Heart right ventricle (tissue), 16 donors: ENCODE data around the gene HOXA13. TPM values are rescaled to one million over a fixed set of nuclear protein-coding genes. Genes with fewer than 3 reads are reported as not detected.

ENCODE experiments used
- ATAC-seq, 8 donors: fragments of 200-7000 bp; cut with Tn5 transposase; one replicate each; pipeline ENCODE4 v1.9.1; 2020; ENCODE audit warnings: mild to moderate bottlenecking in 8 of 8, moderate library complexity in 8 of 8, moderate number of reproducible peaks in 1 of 8
- DNase-seq, 2 donors: peaks; one replicate each; pipeline ENCODE4 v3.0.0-alpha.2; 2020
- H3K27ac ChIP-seq, 10 donors: fragments of 200-600 bp; sonication (generic) in 2 of 10; one replicate each; pipeline versions ENCODE4 v1.5.0 to v1.8.0; 2020 to 2022; ENCODE audit warnings: mild to moderate bottlenecking in 3 of 10
- H3K27me3 ChIP-seq, 7 donors: fragments of 200-600 bp; one replicate each; pipeline ENCODE4 v1.8.0; 2021 to 2022; ENCODE audit warnings: mild to moderate bottlenecking in 2 of 7
- H3K36me3 ChIP-seq, 9 donors: fragments of 200-600 bp; sonication (generic) in 1 of 9; one replicate each; pipeline versions ENCODE4 v1.5.0 to v1.8.0; 2020 to 2022; ENCODE audit warnings: mild to moderate bottlenecking in 2 of 9
- H3K4me1 ChIP-seq, 9 donors: fragments of 200-600 bp; sonication (generic) in 1 of 9; one replicate each; pipeline versions ENCODE4 v1.5.0 to v1.8.0; 2020 to 2022; ENCODE audit warnings: mild to moderate bottlenecking in 4 of 9
- H3K4me3 ChIP-seq, 10 donors: fragments of 200-600 bp; sonication (generic) in 2 of 10; one replicate each; pipeline versions ENCODE4 v1.5.0 to v1.8.0; 2020 to 2022; ENCODE audit warnings: mild to moderate bottlenecking in 7 of 10, moderate library complexity in 2 of 10
- H3K9me3 ChIP-seq, 11 donors: fragments of 200-600 bp in 10 of 11; sonication (generic) in 2 of 11; one replicate each; pipeline versions ENCODE4 v1.5.0 to v1.8.0; 2013 to 2022; ENCODE audit warnings: mild to moderate bottlenecking in 2 of 11, control low read depth in 1 of 11, moderate library complexity in 1 of 11
- CTCF ChIP-seq, 9 donors: fragments of 200-600 bp; sonication (generic) in 2 of 9; IDR thresholded peaks; one replicate each; pipeline versions ENCODE4 v1.5.0 to v1.8.0; 2021 to 2022; ENCODE audit warnings: antibody characterized with exemption in 9 of 9, mild to moderate bottlenecking in 5 of 9, moderate library complexity in 1 of 9
- WGBS, 2 donors: extraction: QIAGEN DNeasy Blood & Tissue Kit; methylation state at CpG; one replicate each; pipeline ENCODE4 v1.1.7; 2013; ENCODE audit warnings: inconsistent platforms in 1 of 2; 5-methylcytosine and 5-hydroxymethylcytosine counted together
- intact Hi-C, 10 donors: fragments of 100-400 bp; cut with DNase I; formaldehyde crosslinking; loops; one replicate each; pipeline versions ENCODE4 v1.11.1 to v1.14.2; 2022
- polyA plus RNA-seq, 2 donors: library from polyadenylated mRNA; stranded (reverse); fragments of 200-250 nt; gene quantifications; one replicate each; pipeline ENCODE4 v1.2.3, GENCODE V29; 2013
- total RNA-seq, 10 donors: library from RNA; stranded (reverse); fragmentation: NEBNext Ultra II Directional in 3 of 10; extraction: Animal tissue kit (Norgen Biotek cat#: 25700) in 3 of 10; gene quantifications; one replicate each; pipeline versions ENCODE4 v1.2.1 to v1.2.4, GENCODE V29; 2021 to 2023
- donor health status: Arrhythmogenic right ventricular cardiomyopathy.
- donor health status: ischemic (EF 13 %, LVEDD 7.1; RV severe dilation, severe dysfunction).
- donor health status: healthy with polysubstance abuse.
- donor health status: DM: no; HTN: yes; CAD: no.
- donor health status: DM: no; HTN: no; CAD: no.
- donor health status: ischemic (EF 25% LVEDD 6.9; RV normal size, moderate dysfunction).
- donor health status: ischemic (EF 25% LVEDD 5.7; RV mildly dilated, moderate dysfunction).
- donor health status: healthy.
- donor health status: DM: yes; HTN: yes; CAD: no.
- donor health status: Ischemic cardiomyopathy.
- donor health status: ischemic (EF 35%, LVEDD 5.7; RV mildly dilated, moderate dysfunction).
- donor health status: nonischemic (EF 11% LVEDD 7.7; RV severe dilation, severe dysfunction).
- donor health status: DM: yes; HTN: yes; CAD: no.
- donor health status: PGD.
- donor health status: ischemic (EF 29% LVEDD 5.4; RV normal size, mild dysfunction).
- donor health status: nonischemic (EF 23%, LVEDD 6.1; RV moderate dilation, normal function).

HOXA13 gene
- total and polyA plus RNA-seq, 12 donors = not detected

- H3K9me3 ChIP-seq = no peaks in the 10 kb centered on the region
- H3K27ac ChIP-seq = no peak overlapping the region
- H3K27me3 ChIP-seq = peaks cover 74 to 100% (median 100%) of the 10 kb centered on the region in 7 donors
- TF ChIP-seq CTCF (IDR thresholded peaks at IDR 0.05) = no peak
- peak overlapping the region in 2 of 10 donors; percentile 18 to 28 for H3K4me3 ChIP-seq
- ATAC-seq = no peak
- 5 to 7% methylated on average over 48 of the region's 48 CpGs for WGBS, 2 donors
- intact Hi-C loops = loop anchor here in 5 of 10 donors (5.0 to 10.0 kb wide), 5 partner anchors 300 to 1300 kb away; no protein-coding TSS in a partner anchor
- H3K36me3 ChIP-seq = peaks cover 0 to 8% (median 0%) of the 10 kb centered on the region in 9 donors
- no peak for DNase-seq
- peaks cover 0 to 78% (median 30%) of the 10 kb centered on the region in 9 donors for H3K4me1 ChIP-seq
Observed at GRCh38 chr7:27154901-27155815, 44.7 kb downstream of the HOXA13 start.

GRCh38 chr7:27154369-27154768, 45.5 kb downstream of the HOXA13 start:
- peaks cover 72 to 100% (median 100%) of the 10 kb centered on the region in 7 donors for H3K27me3 ChIP-seq

DNA sequence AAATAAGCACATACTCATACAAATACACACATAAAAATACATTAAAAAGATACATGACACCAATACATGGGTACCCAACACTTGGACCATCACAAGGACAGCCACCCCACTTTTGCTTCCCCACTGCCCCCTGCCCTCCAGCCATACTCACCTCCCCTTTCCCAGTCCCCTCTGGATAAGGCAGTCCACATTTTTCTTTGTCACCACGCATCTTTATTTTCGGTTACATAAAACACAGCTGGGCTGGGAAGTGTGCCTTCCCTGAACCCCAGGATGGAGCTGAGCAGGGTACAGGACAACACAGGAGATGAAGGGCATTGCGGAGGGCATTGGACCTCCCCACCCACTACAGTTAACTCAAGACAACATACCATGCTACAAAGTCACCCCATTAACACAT, 46.4 kb downstream of the HOXA13 start:
- H3K9me3 ChIP-seq = no peaks in the 10 kb centered on the region
- H3K27me3 ChIP-seq = peaks cover 71 to 100% (median 100%) of the 10 kb centered on the region in 7 donors
- TF ChIP-seq CTCF (IDR thresholded peaks at IDR 0.05) = no peak
- peaks cover 0 to 8% (median 0%) of the 10 kb centered on the region in 9 donors for H3K36me3 ChIP-seq
- WGBS, 2 donors = 28 to 31% methylated on average over 3 of the region's 3 CpGs
- H3K27ac ChIP-seq = no peak overlapping the region
- ATAC-seq = no peak
- intact Hi-C loops = loop anchor here in 4 of 10 donors (10.0 kb wide), 4 partner anchors 299 to 1299 kb away; no protein-coding TSS in a partner anchor
- H3K4me1 ChIP-seq = peaks cover 0 to 66% (median 27%) of the 10 kb centered on the region in 9 donors
- no peak overlapping the region for H3K4me3 ChIP-seq
- DNase-seq = no peak

More at GRCh38 chr7:27154369-27154768, 45.5 kb downstream of the HOXA13 start:
- no peak for ATAC-seq
- no peak for DNase-seq
- TF ChIP-seq CTCF (IDR thresholded peaks at IDR 0.05) = no peak
- Histone ChIP-seq H3K36me3 (peaks cover 0 to 8% (median 0%) of the 10 kb centered on the region in 9 donors), H3K4me3 (peak overlapping the region in 1 of 10 donors; percentile 28), H3K9me3 (no peaks in the 10 kb centered on the region), H3K4me1 (peaks cover 0 to 70% (median 27%) of the 10 kb centered on the region in 9 donors), H3K27ac (no peak overlapping the region)
- intact Hi-C loops = loop anchor here in 4 of 10 donors (10.0 kb wide), 4 partner anchors 300 to 1300 kb away; no protein-coding TSS in a partner anchor
- WGBS, 2 donors = 10 to 23% methylated on average over 10 of the region's 10 CpGs

- Histone ChIP-seq H3K27me3 (peaks cover 74 to 100% (median 100%) of the 10 kb centered on the region in 7 donors), H3K4me1 (peaks cover 0 to 68% (median 32%) of the 10 kb centered on the region in 9 donors), H3K9me3 (no peaks in the 10 kb centered on the region), H3K4me3 (peak overlapping the region in 1 of 10 donors; percentile 20), H3K27ac (no peak overlapping the region), H3K36me3 (peaks cover 0 to 8% (median 0%) of the 10 kb centered on the region in 9 donors)
- DNase-seq (no peak), ATAC-seq (no peak)
- WGBS, 2 donors = 5 to 10% methylated on average over 22 of the region's 22 CpGs
- TF ChIP-seq CTCF (IDR thresholded peaks at IDR 0.05) = no peak
- intact Hi-C loops = loop anchor here in 4 of 10 donors (10.0 kb wide), 4 partner anchors 298 to 1298 kb away; no protein-coding TSS in a partner anchor
Observed at GRCh38 chr7:27152816-27153442, 47.0 kb downstream of the HOXA13 start.
